Peyer's patch (tissue), 4 donors: ENCODE data around the gene IFITM1.

Source experiments
- CTCF ChIP-seq, 6 experiments: fragments of 450-650 bp in 4 of 6; fragments of 200-600 bp in 2 of 6; sonication (generic) in 1 of 6; IDR thresholded peaks; one replicate each; pipeline ENCODE4 v1.5.1; 2017 to 2019; ENCODE audit warnings: antibody characterized with exemption in 6 of 6, mild to moderate bottlenecking in 3 of 6, moderate library complexity in 1 of 6
- POLR2A ChIP-seq, 2 donors: fragments of 450-650 bp; IDR thresholded peaks; one replicate each; pipeline ENCODE4 v1.5.1; 2017; ENCODE audit warnings: antibody characterized with exemption in 2 of 2, mild to moderate bottlenecking in 2 of 2, moderate library complexity in 2 of 2

GRCh38 chr11:283405-284104, 30.3 kb upstream of the IFITM1 start:
- TF ChIP-seq CTCF (IDR thresholded peaks at IDR 0.05) = no peak
- no peak for TF ChIP-seq POLR2A (IDR thresholded peaks at IDR 0.05)
